Measurements from ENCODE around the gene RASGRF2.

The RASGRF2 gene

DNA sequence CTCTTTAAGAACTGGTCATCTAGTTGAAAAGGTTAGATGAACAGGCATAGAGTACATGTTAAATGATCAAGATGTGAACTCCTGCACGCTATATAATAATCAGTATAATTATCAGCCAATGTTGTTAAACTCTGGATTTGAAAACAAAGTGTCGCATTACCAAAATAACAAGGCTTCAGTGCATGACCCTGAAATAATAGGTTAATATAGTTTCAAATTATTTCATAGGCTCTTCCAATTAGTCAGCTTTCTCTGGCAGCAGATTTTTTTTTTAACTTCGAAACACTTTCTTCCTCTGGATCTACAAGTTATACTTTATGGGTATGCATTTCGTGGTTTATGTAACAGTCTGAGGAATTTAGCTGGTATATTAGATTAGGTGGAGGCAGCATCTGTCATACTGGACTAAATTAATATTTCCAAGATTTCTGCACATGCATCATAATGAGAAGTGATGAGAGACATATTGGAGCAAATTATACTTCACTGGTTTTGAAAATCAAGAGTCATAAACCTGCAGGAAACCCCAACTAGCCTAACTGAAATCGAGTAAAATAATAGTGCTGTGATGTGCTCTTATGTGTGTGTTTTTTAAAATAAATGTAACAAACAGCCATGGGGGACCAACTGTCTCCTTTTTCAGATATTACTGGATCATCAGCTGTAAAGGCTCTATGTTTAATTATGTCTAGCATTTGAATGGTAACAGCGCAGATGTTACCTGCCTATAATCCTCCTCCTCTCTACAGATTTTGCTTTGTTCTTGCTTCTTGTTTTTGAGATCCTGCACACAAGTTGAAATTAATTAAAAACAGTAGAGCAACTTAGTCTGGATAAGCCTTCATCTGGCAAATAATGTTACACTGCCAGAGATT is 187.1 kb downstream of the RASGRF2 start:
- DNase-seq (ENCODE audit: low read depth), result no peak
- no peak overlapping the region for H3K4me3 ChIP-seq (ENCODE audit: control insufficient read depth, low read depth, low read length)
- TF ChIP-seq, protein P1, sequence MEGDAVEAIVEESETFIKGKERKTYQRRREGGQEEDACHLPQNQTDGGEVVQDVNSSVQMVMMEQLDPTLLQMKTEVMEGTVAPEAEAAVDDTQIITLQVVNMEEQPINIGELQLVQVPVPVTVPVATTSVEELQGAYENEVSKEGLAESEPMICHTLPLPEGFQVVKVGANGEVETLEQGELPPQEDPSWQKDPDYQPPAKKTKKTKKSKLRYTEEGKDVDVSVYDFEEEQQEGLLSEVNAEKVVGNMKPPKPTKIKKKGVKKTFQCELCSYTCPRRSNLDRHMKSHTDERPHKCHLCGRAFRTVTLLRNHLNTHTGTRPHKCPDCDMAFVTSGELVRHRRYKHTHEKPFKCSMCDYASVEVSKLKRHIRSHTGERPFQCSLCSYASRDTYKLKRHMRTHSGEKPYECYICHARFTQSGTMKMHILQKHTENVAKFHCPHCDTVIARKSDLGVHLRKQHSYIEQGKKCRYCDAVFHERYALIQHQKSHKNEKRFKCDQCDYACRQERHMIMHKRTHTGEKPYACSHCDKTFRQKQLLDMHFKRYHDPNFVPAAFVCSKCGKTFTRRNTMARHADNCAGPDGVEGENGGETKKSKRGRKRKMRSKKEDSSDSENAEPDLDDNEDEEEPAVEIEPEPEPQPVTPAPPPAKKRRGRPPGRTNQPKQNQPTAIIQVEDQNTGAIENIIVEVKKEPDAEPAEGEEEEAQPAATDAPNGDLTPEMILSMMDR (IDR thresholded peaks at IDR 0.05; ENCODE audit: control insufficient read depth, insufficient read depth, low read depth, low read length, missing control alignments), result no peak

DNA sequence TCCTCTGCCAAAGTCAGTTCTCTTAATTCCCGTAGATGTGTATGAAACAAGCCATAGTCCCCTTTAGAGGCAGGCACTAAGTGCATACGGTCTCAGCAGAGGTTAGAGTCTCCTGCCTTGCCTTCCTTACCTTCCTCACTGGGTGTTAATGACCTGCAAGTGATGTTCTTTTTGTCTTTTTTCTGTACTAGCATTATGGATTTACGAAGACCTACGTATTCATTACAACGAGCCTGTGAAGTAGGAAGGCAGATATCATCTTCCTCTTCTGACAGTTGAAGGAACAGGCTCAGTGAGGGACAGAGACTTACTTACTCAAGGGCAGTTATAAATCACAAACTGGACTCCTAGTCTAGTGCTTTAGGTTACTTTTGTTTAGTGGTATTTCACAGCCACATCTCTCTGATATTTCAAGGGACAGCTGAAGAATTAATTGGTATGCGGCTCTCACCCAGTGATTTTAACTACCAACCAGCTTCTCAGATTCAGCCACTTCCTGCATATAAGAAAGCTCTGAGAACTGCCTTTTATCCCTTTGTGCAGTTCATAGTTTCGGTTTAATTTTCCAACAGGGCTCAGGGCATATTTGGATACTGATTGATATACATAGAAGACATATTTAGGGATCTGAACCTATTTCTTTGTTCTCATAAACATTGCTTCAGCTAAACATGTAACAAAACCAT is 187.9 kb downstream of the RASGRF2 start:
- TF ChIP-seq, protein P1 (IDR thresholded peaks at IDR 0.05; ENCODE audit: control insufficient read depth, insufficient read depth, low read depth, low read length, missing control alignments), result no peak
- no peak overlapping the region for H3K4me3 ChIP-seq (ENCODE audit: control insufficient read depth, low read depth, low read length)
- DNase-seq (ENCODE audit: low read depth), result no peak

DNA sequence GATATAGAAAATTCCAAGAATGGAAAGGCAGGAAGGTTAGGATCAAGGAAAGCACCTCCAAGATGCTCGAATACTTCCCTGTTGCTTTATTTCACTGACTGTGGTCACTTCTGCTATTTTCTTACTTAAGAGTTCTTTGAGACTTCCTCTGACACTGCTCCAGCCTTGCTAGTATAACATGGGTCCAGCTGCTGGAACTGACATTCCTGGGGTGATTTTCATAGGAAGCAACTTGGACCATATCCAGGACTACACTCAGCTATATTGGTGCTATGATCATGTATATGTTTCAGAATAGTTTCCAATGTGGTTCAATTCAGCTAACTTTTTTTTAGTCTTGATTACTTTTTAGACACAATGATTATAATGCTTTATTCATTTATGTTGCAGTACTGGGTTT is 191.4 kb downstream of the RASGRF2 start:
- TF ChIP-seq, protein P1 (IDR thresholded peaks at IDR 0.05; ENCODE audit: control insufficient read depth, insufficient read depth, low read depth, low read length, missing control alignments), result no peak
- H3K4me3 ChIP-seq (ENCODE audit: control insufficient read depth, low read depth, low read length), result no peak overlapping the region
- DNase-seq (ENCODE audit: low read depth), result no peak

DNA sequence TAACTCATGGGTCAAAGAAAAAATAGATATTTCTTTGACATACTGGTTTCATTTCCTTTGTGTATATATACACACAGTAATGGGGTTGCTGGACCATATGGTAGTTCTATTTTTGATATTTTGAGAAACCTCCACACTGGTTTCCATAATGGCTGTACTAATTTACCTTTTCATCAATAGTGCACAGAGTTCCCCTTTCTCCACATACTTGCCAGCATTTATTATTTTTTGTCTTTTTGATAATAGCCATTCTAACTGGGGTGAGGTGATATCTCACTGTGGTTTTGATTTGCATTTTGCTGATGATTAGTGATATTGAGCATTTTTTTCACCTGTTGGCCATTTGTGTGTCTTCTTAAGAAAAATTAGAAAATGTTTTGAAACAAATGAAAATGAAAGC is 194.6 kb downstream of the RASGRF2 start:
- TF ChIP-seq, protein P1 (IDR thresholded peaks at IDR 0.05; ENCODE audit: control insufficient read depth, insufficient read depth, low read depth, low read length, missing control alignments), result no peak
- no peak overlapping the region for H3K4me3 ChIP-seq (ENCODE audit: control insufficient read depth, low read depth, low read length)

DNA sequence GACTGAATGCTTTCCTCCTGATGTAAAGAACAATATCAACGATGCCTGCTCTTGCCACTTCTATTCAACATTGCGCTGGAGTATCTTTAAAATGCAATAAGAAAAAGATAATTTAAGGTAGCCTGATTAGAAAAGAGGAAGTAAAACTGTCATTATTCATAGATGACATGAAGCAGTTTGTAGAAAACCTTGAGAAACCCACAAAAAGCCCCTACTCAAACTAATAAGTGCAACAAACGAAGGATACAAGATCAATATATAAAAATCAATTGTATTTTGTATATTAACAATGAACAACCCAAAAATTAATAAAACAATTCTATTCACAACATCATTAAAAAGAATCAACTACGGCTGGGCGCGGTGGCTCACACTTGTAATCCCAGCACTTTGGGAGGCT is 196.6 kb downstream of the RASGRF2 start:
- no peak overlapping the region for H3K4me3 ChIP-seq (ENCODE audit: control insufficient read depth, low read depth, low read length)
- no peak for DNase-seq (ENCODE audit: low read depth)
- TF ChIP-seq, protein P1 (IDR thresholded peaks at IDR 0.05; ENCODE audit: control insufficient read depth, insufficient read depth, low read depth, low read length, missing control alignments), result no peak

More for the DNA sequence above, 194.6 kb downstream of the RASGRF2 start:
- DNase-seq (ENCODE audit: low read depth), result no peak

DNA sequence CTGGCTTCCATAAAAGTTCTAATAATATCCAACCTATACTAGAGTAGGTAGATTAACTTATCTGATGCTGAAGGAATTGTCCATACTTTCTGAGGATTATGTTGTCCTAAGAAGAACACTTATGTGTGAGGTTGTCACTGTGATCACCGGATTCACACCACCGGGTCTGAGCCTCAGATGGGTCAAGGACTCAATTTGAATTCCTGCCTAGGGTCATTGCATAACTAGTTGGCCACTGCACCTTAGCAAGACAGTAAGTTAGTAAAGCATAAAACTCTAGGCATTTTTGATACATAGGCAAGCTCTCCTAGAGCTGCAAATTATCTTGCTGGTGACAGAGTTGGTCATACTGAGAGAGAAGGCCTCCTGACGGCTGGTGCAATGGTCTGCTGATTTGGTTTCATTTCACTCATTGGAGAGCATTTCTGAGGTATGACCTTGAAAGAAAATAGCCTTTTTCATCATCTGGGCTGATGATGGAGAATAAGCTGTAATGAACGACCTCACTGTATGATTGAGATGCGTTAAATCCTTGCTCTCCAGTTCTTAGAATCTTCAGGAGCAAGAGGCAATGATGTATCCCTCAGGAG is 200.9 kb downstream of the RASGRF2 start:
- no peak for DNase-seq (ENCODE audit: low read depth)
- H3K4me3 ChIP-seq (ENCODE audit: control insufficient read depth, low read depth, low read length), result no peak overlapping the region
- TF ChIP-seq, protein P1 (IDR thresholded peaks at IDR 0.05; ENCODE audit: control insufficient read depth, insufficient read depth, low read depth, low read length, missing control alignments), result no peak
